Thyroid gland (tissue), 4 donors: ENCODE measurements around the gene FLNA. TPM values are rescaled to one million over a fixed set of nuclear protein-coding genes. Genes with fewer than 3 reads are reported as not detected.

Experiments
- DNase-seq, 2 donors: peaks; one replicate each; pipeline ENCODE4 v3.0.0-alpha.2; 2019
- H3K27ac ChIP-seq, 3 donors: fragments of 200-600 bp; sonication (generic); 1 replicate in 2 of 3; 2 replicates in 1 of 3; pipeline ENCODE4 v1.5.1; 2016 to 2019; ENCODE audit warnings: mild to moderate bottlenecking in 1 of 3, moderate library complexity in 1 of 3
- H3K27me3 ChIP-seq: fragments of 200-600 bp; sonication (generic); one replicate; pipeline ENCODE4 v1.5.1; 2019
- H3K36me3 ChIP-seq, 2 donors: fragments of 200-600 bp; sonication (generic); one replicate each; pipeline ENCODE4 v1.5.1; 2016 to 2019
- H3K4me1 ChIP-seq, 2 donors: fragments of 200-600 bp; sonication (generic); one replicate each; pipeline ENCODE4 v1.5.1; 2017 to 2019
- H3K4me3 ChIP-seq, 3 donors: fragments of 200-600 bp; sonication (generic); replicated peaks in 1 of 3; 1 replicate in 2 of 3; 2 replicates in 1 of 3; pipeline ENCODE4 v1.5.1; 2016; ENCODE audit warnings: mild to moderate bottlenecking in 1 of 3
- H3K9me3 ChIP-seq: fragments of 200-600 bp; sonication (generic); one replicate; pipeline ENCODE4 v1.5.1; 2017
- POLR2A ChIP-seq, 2 donors: fragments of 450-650 bp; IDR thresholded peaks; one replicate each; pipeline ENCODE4 v1.6.1; 2017; ENCODE audit warnings: antibody characterized with exemption in 2 of 2, mild to moderate bottlenecking in 2 of 2, moderate library complexity in 1 of 2
- WGBS, 2 donors: methylation state at CpG; one replicate each; pipeline ENCODE4 v1.1.5; 2017; 5-methylcytosine and 5-hydroxymethylcytosine counted together
- intact Hi-C: fragments of 100-400 bp; cut with DNase I; formaldehyde crosslinking; loops from one replicate; pipeline ENCODE4 v1.15.1; 2023
- total RNA-seq, 4 donors: library from RNA; depleted of rRNA; stranded (reverse); fragments of >200 nt; gene quantifications; one replicate each; pipeline ENCODE4 v1.2.3, GENCODE V29; 2016
- TF ChIP-seq, protein P1 (sequence below), 6 experiments: fragments of 200-600 bp in 3 of 6; fragments of 450-650 bp in 3 of 6; sonication (generic) in 3 of 6; IDR thresholded peaks; one replicate each; pipeline ENCODE4 v1.5.1; 2016 to 2019; ENCODE audit warnings: antibody characterized with exemption in 6 of 6, mild to moderate bottlenecking in 2 of 6, inconsistent platforms in 1 of 6, moderate library complexity in 1 of 6

FLNA gene
- total RNA-seq, 4 donors from 2014 or later, result 143 to 553 (median 291) TPM

DNA sequence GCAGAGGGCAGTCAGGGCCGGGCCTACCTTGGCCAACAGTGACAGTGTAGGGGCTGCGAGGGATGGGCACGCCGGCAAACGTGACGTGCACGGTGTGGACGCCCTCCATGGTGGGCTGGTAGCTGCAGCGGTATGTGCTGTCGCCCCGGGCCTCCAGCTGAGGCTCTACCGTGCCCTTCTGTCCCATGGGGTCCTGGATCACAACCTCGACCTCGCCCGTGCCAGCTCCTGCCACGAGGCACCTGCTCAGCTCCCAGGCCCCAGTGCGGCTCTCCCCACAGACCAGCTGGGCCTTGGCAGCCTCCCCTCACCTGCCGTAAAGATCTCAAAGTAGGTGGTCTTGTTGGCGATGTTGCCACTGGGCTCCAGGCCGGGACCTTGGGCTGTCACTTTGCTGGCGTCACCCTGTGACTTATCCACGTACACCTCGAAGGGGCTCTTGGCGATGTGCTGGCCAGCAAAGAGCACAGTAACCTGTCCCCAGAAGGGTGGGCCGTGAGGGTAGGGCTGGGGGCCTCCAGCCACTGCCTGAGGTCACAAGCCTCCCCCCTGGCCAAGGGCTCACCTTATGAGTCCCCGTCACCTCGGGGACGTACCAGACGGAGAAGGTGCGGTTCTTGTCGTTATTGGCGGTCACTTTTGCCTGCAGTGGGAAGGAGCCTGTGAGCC lies 8.3 kb downstream of the FLNA start:
- intact Hi-C loops, result no loop called here
- Histone ChIP-seq H3K4me3 (no peak overlapping the region), H3K36me3 (peaks cover 33 to 54% of the 10 kb centered on the region in 2 donors), H3K27me3 (no peaks in the 10 kb centered on the region), H3K27ac (no peak overlapping the region), H3K9me3 (no peaks in the 10 kb centered on the region), H3K4me1 (peaks cover 4 to 11% of the 10 kb centered on the region in 2 donors)
- TF ChIP-seq, protein P1, sequence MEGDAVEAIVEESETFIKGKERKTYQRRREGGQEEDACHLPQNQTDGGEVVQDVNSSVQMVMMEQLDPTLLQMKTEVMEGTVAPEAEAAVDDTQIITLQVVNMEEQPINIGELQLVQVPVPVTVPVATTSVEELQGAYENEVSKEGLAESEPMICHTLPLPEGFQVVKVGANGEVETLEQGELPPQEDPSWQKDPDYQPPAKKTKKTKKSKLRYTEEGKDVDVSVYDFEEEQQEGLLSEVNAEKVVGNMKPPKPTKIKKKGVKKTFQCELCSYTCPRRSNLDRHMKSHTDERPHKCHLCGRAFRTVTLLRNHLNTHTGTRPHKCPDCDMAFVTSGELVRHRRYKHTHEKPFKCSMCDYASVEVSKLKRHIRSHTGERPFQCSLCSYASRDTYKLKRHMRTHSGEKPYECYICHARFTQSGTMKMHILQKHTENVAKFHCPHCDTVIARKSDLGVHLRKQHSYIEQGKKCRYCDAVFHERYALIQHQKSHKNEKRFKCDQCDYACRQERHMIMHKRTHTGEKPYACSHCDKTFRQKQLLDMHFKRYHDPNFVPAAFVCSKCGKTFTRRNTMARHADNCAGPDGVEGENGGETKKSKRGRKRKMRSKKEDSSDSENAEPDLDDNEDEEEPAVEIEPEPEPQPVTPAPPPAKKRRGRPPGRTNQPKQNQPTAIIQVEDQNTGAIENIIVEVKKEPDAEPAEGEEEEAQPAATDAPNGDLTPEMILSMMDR (IDR thresholded peaks at IDR 0.05), result no peak
- no peak for TF ChIP-seq POLR2A (IDR thresholded peaks at IDR 0.05)
- no CpG with 5 or more reads among the region's 32 CpGs for WGBS, 2 donors
- no peak for DNase-seq

DNA sequence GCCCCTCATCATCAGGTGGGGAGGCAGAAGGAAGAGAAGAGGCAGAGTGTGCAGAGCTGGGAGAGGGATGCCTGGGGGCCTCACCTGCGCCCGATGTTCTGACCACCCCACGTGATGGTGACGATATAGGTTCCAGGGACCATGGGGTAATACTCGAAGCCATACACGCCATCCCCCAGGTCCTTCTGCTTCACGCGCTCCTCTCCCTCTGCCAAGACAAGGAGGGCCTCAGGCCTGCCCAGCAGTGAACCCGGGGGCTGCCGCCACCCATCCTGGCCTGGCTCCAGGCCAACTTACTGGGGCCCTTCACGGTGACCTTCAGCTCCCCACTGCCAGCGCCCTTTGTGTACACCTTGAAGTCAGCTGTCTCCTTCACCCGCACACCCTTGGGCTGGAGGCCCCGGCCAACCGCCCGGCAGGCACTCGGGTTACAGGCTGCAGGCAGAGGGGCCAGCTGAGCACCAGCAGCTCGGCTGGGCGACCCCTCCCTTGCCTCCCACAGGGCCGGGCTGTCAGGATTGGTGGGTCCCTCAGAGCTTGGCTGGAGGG lies 9.3 kb downstream of the FLNA start:
- peaks cover 4 to 11% of the 10 kb centered on the region in 2 donors for H3K4me1 ChIP-seq

DNA sequence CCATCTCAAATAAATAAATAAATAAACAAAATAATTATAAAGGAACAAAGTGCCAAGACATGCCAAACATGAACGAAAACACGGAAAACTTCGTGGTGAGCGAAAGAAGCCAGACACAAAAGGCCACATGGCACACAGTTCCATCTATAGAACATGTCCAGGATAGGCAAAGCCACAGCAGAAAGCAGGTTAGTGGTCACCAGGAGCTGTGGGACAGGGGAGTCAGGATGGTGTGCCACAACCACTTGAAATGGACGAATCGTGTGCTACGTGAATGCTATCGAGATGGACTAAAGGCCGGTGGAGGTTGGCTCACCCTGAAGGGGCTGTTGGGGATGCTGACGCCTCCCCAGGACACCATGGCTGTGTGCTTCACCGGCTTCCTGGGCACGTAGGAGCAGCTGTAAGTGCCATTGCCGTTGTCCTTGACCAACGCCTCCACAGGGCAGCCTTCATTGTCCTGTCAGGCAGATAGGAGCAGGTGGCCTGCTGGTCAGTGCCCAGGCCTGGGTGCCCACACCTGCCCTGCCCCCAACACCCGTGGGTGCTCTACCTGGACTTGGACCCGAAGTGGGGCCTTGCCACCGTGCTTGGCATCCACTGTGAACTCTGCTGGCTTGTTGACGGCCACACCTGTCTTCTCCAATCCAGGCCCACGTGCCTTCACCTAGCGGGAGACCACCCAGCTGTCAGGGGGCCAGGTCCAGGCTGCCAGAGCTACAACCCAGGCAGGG lies 10.6 kb downstream of the FLNA start:
- Histone ChIP-seq H3K4me1 (peaks cover 4 to 11% of the 10 kb centered on the region in 2 donors), H3K27me3 (no peaks in the 10 kb centered on the region), H3K36me3 (peaks cover 47 to 67% of the 10 kb centered on the region in 2 donors), H3K27ac (no peak overlapping the region), H3K9me3 (no peaks in the 10 kb centered on the region), H3K4me3 (no peak overlapping the region)
- intact Hi-C loops, result no loop called here
- TF ChIP-seq POLR2A (IDR thresholded peaks at IDR 0.05), result no peak
- TF ChIP-seq, protein P1 (IDR thresholded peaks at IDR 0.05), result no peak
- 88 to 92% methylated on average over 9 to 14 of the region's 20 CpGs for WGBS, 2 donors
- no peak for DNase-seq

More for the DNA sequence above, 9.3 kb downstream of the FLNA start:
- DNase-seq, result no peak
- TF ChIP-seq, protein P1 (IDR thresholded peaks at IDR 0.05), result no peak
- no peak for TF ChIP-seq POLR2A (IDR thresholded peaks at IDR 0.05)
- H3K36me3 ChIP-seq, result peaks cover 37 to 54% of the 10 kb centered on the region in 2 donors
- intact Hi-C loops, result no loop called here
- 100% methylated on average over 6 of the region's 20 CpGs; no CpG with 5 or more reads in 1 of the 2 donors for WGBS, 2 donors
- no peak overlapping the region for H3K4me3 ChIP-seq
- H3K27ac ChIP-seq, result no peak overlapping the region
- no peaks in the 10 kb centered on the region for H3K9me3 ChIP-seq
- no peaks in the 10 kb centered on the region for H3K27me3 ChIP-seq

- Histone ChIP-seq H3K4me3 (no peak overlapping the region), H3K27me3 (no peaks in the 10 kb centered on the region), H3K36me3 (peaks cover 62 to 78% of the 10 kb centered on the region in 2 donors), H3K9me3 (no peaks in the 10 kb centered on the region), H3K27ac (no peak overlapping the region), H3K4me1 (no peaks in the 10 kb centered on the region)
- WGBS, 2 donors, result 96 to 100% methylated on average over 2 to 13 of the region's 30 CpGs
- no peak for TF ChIP-seq POLR2A (IDR thresholded peaks at IDR 0.05)
- TF ChIP-seq, protein P1 (IDR thresholded peaks at IDR 0.05), result no peak
- intact Hi-C loops, result no loop called here
- DNase-seq, result no peak
Observed at GRCh38 chrX:154362085-154362742, 12.2 kb downstream of the FLNA start.
